Measurements from ENCODE around the gene SNN.

- TF ChIP-seq CTCF (IDR thresholded peaks at IDR 0.05) (no peak), POLR2A (IDR thresholded peaks at IDR 0.05) (no peak)
Measured at GRCh38 chr16:11681976-11682654, 13.9 kb downstream of the SNN start.

All from ovary (tissue), 3 donors.